ENCODE measurements around the gene RASSF7. TPM values are rescaled to one million over a fixed set of nuclear protein-coding genes. Genes with fewer than 3 reads are reported as not detected.

Gene RASSF7
- total and polyA plus RNA-seq, 2 donors (not counting 1 experiment from before 2014, with no cell fraction given) = 29.8 to 89.3 TPM

GRCh38 chr11:535210-535518 lies 25.6 kb upstream of the RASSF7 start:
- H3K27me3 ChIP-seq (replicated peaks in 1 of 4; ENCODE audit: control extremely low read depth in 1 of 4, control insufficient read depth in 3 of 4, insufficient read depth in 4 of 4, low read length in 3 of 4) = no peaks in the 10 kb centered on the region
- peaks cover 36% of the 10 kb centered on the region for H4K20me1 ChIP-seq (ENCODE audit: control insufficient read depth, insufficient read depth, low read length, poor library complexity, severe bottlenecking)
- peak overlapping the region in 3 of 5 experiments; percentile 67 to 73 (median 72) for H3K4me3 ChIP-seq (ENCODE audit: control extremely low read depth in 1 of 5, extremely low read depth in 1 of 5, insufficient read depth in 1 of 5, low read depth in 2 of 5, low read length in 4 of 5)
- Mint-ChIP-seq H3K27me3 (no peaks in the 10 kb centered on the region), H3K27ac (no peak overlapping the region), H3K4me1 (peaks cover 20% of the 10 kb centered on the region), H3K9me3 (ENCODE audit: insufficient read depth) (no peaks in the 10 kb centered on the region), H3K4me3 (no peak overlapping the region)
- H2AFZ ChIP-seq (ENCODE audit: insufficient read depth, low read depth, low read length, poor library complexity, severe bottlenecking) = no peak overlapping the region
- H3K4me2 ChIP-seq (replicated peaks; ENCODE audit: low read depth, low read length, poor library complexity, severe bottlenecking) = peak overlapping the region; percentile 99
- H3K9ac ChIP-seq (ENCODE audit: low read length) = peak overlapping the region; percentile 74
- under 1% methylated on average over 51 of the region's 56 CpGs for WGBS (ENCODE audit: insufficient coverage)
- TF ChIP-seq EZH2 (IDR thresholded peaks at IDR 0.05; ENCODE audit: borderline replicate concordance, insufficient read depth, low read depth, low read length, poor library complexity, severe bottlenecking) (no peak), CTCF (IDR thresholded peaks at IDR 0.05) (no peak)
- peaks cover 0 to 25% of the 10 kb centered on the region in 2 experiments for H3K36me3 ChIP-seq (replicated peaks in 1 of 2; ENCODE audit: control extremely low read depth in 1 of 2, control insufficient read depth in 1 of 2, extremely low read depth in 1 of 2, insufficient read depth in 2 of 2, low read length in 1 of 2)
- no peak overlapping the region for H3K27ac ChIP-seq (ENCODE audit: low read length in 2 of 2)
- no peak for DNase-seq
- peak; percentile 4 for ATAC-seq (ENCODE audit: low read depth)
- POLR2A ChIA-PET = interaction anchor here (0.9 to 3.0 kb wide), 14 partner anchors 16 to 284 kb away, joined by 3 to 26 read pairs (median 6); partner anchors contain the start of genes DEAF1, IRF7, PHRF1 and PNPLA2
- CTCF ChIA-PET = interaction anchor here (1.0 to 2.2 kb wide), 6 partner anchors 10 to 230 kb away, joined by 3 to 9 read pairs (median 3); partner anchors contain the start of gene PHRF1
- H3K79me2 ChIP-seq (ENCODE audit: control insufficient read depth, insufficient read depth, low read length) = peaks cover 37% of the 10 kb centered on the region
- H3K4me1 ChIP-seq (ENCODE audit: control insufficient read depth in 2 of 2, insufficient read depth in 2 of 2, low read length in 2 of 2) = peaks cover 17 to 35% of the 10 kb centered on the region in 2 donors
- intact Hi-C loops (cut with micrococcal nuclease) = loop anchor here (5.0 kb wide), 4 partner anchors 187 to 772 kb away; partner anchors contain the start of genes BET1L, RIC8A, SLC25A22 and TOLLIP
- H3K9me3 ChIP-seq (ENCODE audit: control extremely low read depth in 1 of 3, control insufficient read depth in 2 of 3, insufficient read depth in 1 of 3, low read length in 2 of 3) = no peaks in the 10 kb centered on the region

All from B cell (primary cell).